IPS DF 4.7 (cell line): ENCODE results near the gene FSTL3.

Experiments used
- DNase-seq: peaks from one replicate; pipeline ENCODE4 v3.0.0-alpha.2; 2013; ENCODE audit warnings: low spot score; ENCODE audit errors: extremely low read depth

Gene FSTL3

DNA sequence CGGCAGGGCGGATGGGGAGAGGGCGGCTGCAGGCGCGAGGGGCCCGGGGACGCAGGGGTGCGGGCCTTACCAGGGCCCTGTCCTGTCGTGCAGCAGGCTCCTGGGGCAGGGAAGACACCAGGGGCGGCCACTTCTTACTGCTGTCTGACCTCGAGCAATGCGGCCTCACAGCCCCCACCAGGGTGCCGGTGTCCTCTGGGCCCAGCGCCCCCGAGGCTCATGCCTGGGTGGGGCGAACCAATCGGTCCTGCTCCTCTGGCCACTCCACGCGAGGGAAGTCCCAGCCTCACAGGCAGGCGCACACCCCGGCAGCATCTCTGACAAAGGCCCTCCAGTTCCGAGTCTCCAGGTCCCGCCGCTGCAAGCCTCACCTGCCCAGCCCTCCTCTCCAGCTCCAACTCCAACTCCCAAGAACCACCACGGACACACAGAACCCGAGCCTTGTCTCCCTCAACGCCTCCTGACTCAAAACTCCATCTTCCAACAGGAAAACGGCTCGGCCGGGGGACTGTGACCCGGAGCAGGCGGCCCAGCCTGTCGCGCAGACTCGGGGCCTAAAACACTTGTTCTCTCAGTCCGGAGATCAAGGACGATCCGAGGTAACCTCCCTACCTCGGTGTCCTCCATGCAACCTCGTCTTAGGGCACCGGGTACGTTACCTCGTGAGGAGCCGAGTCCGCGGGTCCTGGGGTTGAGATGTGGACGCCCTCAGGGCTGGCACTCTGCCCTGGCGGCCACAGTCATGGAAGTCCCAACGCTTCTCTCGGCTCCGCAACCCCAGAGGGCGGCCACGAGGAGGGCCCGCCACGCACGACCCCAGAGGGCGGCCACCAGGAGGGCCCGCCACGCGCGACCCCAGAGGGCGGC is 30.0 kb upstream of the FSTL3 start:
- no peak for DNase-seq

DNA sequence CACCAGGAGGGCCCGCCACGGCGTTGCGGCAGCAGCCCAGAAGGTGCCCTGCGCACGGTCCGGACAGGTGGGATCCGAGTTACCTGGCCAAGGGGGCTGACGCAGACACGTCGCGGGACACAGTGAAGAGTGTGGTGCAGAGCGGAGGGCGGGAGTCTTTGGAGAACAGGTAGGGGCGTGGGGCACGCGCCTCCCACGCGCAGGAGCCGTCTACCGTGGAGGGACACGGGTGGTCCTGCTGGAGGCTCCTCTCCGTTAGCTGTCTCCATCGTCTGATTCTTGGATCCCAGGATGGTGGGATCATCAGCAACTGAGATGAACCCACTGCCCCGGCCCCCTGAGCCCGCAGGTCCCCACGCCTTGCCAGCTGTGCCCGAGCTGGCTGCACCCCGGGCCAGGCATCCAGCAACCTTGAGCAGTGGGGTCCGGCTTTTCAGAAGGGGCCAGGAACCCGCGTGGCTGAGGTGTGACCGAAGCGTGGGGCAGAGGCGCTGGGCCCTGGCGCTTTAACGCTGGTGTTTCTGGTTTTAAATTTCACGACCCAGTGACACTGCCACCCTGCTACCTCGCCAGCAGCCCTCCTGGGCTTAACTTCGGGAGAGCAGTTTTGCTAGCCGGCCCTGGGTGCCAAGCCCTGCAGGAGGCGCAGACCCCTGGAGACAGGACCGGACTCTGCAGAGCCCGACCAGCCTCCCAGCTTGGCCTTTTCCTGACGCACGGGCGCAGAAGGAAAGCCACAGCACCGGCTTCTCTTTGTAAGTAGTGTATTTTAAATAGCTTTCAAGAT is 29.2 kb upstream of the FSTL3 start:
- no peak for DNase-seq

DNA sequence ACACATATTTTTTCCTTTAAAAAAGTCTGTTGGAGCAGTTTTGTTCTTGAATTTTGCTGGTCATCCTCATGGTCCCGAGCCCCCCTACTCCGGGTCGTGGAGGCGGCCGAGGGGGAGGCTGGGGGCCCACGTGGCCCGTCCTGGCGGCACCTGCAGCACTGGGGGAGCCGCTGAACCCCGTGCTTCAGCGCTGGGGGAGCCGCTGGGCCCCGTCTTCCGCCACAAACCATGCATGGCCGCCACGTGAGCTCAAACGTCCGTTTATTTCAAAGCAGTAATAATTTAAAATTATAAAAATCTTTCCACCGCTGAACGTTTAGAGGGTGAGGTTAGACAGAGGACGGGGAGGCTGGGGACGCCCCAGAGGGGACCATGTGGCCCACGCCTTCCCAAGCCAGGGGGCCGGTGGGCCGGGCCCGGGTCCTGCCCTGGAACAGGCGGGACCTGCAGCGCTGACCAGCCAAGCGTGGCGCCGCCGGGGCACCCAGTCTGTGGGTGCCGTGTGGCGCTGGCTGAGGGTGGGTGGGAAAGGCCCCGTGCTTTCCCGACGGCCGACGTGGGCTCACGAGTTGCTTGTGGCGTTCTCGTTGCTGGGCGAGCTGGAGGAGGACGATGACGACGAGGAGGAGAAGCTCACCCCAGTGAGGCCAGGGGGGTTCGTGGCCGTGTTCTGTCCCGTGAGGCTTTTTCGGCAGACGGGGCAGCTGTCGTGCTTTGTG is 28.5 kb upstream of the FSTL3 start:
- no peak for DNase-seq

DNA sequence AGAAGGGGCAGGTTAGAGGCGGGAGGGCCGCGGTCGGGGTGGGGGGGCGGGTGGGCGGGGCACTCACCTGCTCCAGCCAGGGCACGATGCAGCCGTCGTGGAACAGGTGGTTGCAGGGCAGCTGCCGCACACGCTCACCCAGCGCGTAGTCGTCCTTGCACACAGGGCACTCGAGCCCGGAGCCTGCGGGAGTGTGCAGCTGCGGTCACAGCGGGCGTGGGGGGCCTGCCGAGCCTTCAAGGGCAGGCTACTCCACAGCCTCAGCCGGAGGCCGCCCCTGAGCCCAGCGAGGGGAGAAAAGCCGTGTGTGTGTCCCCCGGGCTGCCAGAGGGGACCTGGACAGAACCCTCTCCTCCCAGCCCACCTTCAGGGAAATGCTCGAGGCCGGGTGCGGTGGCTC is 27.9 kb upstream of the FSTL3 start:
- no peak for DNase-seq

DNA sequence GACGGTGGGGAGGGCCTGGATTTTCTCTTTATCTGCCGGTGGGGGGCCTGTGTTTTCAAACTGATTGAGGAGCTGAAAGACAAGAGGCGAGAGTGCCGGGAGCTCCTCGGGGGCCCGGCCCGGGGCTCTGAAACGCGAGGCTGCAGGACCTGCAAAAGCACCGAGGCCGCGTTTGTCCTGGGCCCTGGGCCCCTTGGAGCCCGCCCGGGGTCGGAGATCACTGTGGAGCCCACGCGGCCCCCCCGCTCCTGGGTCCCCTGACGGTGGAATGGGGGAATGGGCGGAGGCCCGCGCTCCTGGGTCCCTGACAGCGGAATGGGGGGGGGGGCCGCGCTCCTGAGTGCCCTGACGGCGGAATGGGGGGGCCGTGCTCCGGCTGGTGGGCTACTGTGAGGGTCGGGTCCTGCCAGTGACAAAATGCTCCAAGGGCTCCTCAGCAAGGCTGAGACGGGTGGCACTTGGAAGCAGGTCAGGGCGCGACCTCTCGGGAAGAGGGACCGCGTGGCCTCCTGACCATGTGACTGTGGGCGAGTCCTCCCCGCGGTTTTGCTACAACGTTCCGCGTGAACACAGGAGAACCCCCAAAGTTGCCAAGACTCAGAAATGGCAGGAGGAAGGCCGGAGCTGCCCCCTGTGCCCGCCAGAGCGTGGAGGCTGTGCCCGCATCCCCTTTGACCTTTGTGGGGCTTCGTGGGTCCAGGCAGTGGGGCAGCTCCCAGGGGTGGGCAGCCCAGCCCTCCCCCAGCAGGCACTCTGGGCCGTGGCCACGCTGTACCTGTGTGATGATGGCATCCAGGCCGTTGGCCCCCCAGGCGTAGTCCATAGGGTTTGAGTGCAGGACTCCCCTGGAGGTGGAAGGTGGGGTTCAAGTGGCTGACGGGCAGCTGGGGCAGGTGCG is 27.0 kb upstream of the FSTL3 start:
- no peak for DNase-seq

DNA sequence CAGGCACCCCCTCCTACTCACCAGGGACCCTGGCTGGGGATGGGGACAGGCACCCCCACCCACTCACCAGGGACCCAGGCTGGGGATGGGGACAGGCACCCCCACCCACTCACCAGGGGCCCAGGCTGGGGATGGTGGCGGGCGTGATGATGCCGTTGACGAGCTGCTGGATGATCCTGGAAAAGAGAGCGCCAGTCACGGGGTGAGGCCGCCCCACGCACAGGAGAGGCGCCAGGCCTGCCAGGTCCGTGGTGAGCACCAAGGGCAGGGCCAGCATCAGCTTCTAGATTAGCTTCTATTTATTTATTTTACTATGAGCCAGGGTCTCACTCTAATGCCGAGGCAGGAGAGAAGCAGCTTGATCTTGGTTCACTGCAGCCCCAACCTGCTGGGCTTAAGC is 26.1 kb upstream of the FSTL3 start:
- DNase-seq: no peak

DNA sequence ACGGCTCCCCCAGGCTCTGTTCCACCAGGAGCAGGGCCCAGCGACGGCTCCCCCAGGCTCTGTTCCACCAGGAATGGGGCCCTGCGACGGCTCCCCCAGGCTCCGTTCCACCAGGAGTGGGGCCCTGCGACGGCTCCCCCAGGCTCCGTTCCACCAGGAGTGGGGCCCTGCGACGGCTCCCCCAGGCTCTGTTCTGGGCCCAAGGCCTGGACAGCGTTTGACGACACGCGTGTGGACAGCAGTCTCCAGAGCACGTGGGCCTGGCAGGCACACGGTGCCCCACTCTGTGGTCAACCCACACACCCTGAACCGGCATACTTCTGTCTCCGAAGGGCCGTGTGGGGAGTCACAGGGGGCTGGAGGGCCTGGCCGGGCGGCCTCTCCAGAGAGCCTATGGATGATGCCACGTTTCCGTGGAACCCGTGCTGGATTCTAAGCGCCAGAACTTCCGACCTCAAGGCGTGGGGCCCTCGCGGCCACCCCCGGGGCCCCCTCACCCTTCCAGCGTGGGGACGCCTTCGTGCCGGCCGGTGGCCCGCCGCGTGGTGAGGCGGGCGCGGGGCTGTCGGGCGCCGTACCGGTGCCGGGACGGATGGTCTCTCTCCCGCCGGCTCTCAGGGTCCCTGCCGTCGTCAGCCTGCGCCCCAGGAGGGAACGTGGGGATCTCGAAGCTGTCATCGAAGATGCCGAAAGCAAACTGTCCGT is 24.9 kb upstream of the FSTL3 start:
- DNase-seq: no peak

DNA sequence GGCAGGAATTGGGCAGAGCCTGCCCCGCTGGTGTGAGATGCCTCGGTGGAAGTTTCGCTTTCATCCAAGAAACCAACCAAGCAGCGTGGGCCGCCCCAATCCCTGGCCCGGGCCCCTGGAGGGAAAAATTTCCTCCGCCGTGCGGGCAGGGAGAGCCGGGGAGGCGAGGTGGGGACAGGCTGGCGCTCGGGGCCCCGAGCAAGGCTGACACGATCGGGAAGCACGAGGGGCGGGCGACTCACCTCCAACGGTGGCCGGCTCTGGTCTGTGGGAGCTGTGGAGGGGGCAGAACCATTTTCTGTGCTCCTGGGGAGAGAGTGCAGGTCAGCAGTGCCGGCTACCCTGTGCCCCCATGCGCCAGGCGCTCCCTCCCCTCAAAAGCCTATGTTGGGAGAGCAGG is 24.2 kb upstream of the FSTL3 start:
- no peak for DNase-seq

DNA sequence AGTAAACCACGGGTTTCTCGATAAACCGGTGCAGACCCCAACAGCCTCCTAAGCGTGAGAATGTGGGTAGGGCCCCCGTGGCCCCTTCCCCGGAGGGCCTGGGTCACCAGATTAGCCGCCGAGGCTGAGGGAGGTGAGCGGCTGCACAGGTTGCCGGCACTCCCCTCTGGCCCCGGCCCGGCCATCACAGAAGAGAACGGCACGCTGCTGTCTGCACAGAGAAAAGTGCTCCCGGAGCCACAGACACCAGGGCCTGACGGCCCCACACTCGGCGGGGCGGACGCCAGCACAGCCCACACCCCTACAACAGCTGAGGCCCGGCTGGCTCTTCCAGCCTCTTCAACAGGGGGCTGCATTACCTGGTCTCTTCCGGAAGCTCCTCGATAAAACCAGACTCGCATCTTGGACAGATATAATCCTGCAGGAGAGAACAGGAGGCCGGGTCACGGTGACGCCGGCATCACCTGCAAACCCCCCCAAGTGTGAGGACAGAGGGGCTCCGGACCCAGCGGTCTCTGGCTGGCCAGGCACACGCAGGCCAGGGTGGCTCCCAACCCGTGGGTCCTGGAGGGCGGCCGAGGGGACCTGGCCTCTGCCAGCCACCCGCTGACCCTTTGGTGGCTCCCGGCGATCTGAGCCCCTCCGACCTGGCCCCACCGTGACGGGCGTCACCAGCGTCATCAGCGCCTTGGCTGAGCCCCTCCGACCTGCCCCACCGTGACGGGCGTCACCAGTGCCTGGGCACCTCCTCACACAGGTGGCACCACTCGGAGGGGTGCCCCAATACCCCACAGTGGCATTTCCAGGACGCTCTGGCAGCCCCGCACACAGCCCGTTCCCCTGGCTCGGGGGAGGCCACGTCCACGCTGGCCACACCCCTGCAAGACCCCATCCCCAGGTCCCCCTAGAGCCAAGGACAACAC is 23.5 kb upstream of the FSTL3 start:
- DNase-seq: no peak

DNA sequence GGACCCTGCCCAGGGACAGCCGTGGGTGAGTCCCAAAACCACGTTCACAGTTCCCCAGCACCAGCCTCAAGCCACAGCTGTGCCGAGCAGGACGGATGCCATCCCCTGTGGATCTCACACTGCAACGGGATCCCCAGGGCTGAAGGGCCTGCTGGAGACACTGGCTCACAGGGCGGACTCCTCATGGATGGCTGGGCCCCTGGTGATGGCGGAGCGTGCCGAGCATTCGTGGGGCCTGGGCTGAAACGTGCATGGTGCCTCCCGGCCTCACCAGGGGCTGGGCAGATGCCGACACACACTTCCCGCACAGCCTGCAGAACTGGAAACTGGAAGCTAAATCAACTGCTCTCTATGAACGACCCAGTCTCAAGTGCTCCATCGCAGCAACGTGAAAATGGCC is 22.8 kb upstream of the FSTL3 start:
- no peak for DNase-seq

DNA sequence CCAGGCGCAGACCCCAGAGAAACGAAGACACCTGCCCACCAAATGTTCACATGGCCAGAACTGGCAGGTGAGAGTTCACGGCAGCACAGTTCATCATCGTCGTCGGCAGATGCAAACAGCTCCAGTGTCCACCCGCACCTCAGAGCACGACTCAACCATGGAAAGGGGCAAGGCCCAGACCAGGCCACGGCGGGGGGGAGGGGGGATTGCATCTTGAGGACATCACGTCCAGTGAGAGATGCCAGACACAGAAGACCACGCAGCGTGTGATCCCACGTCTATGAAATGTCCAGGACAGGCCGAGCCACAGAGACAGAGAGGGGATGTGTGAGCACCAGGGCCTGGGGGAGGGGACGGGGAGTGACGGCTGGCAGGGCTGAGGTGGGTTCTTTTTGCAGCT is 20.5 kb upstream of the FSTL3 start:
- no peak for DNase-seq

DNA sequence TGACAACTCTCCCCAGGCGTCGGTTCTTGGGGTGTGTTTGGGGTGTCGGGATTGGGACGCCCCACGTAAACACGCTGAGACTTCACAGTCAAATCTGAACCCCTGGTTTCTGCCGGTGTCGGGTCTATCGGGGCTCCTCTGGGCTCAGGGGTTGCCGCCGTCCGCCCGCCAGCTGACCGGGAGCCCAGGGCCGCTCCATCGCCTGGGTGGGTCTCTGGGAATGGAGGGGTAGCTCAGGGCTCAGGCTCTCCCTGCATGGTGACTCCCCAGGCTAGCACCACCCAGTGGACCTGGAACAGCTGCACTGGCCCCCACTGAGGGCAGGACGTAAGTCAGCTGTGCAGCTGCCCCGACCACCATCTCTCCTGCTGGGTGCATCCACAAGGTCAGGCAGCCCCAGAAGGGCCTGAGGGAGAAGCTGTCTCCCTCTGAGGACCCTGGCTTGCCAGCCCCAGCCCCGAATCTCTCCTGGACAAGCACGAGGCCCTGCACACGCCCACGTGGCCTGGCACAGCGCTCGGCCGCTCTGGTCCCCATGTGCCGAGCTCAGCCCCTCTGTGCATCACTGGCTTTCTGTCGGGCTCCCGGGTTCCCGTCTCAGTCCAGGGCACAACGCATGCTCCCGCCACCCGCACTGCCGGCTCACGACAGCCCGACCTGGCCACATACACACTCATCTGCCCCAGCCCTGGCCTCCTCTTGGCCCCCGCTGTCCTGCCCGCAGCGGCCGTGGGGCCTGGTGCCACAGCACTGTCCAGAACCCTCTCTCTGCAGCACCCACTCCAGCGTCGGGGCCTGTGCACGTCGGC is 19.2 kb upstream of the FSTL3 start:
- no peak for DNase-seq

DNA sequence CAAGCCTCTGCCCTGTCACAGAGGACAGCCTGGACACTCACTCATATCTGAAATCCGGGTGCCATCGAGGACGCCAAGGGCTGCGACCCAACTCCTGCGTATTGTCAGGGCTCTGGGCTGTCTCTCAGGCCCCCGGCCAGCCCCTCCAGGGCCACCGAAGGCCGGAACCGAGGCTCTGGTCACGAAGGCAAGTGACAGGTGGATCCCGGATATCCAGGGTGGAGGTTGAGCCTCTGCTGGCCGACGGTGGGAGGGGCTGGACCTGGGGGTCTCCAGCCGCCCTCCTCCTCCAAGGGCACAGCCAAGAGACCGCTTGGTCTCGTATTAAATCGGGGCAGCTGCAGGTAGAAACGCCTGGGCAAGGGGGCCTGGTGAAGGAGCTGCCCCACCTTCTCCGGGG is 18.6 kb upstream of the FSTL3 start:
- no peak for DNase-seq

DNA sequence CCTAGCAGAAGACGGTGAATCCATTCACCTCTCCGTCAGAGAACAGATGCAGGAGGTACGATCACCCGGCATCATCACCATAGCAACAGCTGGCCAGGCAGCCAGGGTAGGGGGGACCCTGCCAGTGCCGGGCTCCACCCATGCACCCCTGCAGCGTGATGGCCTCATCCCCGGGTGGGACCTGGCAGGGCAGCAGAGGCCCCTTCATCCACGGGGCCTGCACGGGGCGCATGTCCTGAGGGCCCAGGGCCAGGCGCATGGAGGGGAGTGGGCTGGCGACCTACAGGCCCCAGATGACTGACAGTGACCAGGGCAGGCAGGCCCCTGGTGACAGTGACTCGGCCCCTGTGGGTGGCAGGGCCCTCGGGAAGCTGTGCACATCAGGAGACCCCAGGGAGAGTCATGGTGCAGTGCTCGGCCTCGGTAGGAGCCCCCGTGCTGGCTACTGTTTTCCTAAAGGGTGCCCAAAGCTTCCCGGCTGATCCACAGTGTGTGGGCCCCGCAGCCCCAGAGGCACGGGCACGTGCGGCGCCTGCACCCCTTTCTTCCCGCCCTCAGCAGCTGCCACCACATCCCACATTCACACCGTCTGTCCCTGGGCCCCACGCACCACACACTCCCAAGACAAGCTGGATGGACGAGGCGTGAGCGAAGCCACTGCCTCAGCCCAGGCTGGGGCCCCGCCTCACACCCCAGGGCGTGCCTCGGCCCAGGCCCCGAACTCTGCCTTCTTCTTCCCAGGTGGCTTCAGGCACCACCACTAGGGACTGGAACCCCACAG is 17.9 kb upstream of the FSTL3 start:
- DNase-seq: no peak

DNA sequence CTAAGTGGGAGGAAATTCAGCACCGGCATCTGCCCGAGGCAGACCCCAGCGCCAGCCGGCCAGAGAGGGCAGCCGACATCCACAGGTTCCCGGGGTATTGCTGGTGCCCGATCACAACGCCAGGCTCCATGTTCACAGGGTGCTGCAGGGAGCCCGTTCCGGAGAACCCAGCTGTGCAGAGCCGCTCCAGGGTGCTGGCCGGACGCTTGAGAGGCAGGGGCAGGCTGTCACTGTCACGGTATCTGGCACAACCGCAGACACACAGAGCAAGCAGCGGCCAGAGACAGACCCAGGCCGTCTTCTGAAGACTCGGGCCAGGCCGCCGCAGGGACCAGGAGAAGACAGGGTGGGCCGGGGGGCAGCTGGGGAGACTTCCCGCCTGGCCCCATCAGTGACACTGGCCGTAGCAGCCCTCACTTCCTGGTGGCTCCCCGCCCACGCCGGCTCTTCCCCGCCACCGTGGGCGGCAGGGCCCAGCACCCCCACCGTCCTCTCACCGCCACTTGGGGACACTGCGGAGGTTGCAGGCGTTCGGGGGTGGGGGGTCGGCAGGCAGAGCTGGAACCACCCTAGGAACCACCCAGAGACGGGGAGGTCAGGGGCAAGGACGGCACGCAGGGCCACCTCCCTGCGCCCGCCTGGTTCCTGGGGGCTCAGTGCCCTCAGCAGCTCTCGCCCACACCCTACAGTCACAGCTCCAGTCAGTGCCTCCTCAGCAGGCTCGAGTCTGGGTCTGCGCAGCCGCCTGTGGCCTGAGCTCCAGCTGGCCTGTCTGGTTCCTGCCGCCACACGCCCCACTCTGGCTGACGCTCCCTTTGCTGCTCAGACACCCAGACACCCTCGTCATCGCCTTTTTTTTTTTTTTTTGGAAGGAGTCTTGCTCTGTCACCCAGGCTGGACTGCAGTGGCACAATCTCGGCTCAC is 17.0 kb upstream of the FSTL3 start:
- DNase-seq: no peak

DNA sequence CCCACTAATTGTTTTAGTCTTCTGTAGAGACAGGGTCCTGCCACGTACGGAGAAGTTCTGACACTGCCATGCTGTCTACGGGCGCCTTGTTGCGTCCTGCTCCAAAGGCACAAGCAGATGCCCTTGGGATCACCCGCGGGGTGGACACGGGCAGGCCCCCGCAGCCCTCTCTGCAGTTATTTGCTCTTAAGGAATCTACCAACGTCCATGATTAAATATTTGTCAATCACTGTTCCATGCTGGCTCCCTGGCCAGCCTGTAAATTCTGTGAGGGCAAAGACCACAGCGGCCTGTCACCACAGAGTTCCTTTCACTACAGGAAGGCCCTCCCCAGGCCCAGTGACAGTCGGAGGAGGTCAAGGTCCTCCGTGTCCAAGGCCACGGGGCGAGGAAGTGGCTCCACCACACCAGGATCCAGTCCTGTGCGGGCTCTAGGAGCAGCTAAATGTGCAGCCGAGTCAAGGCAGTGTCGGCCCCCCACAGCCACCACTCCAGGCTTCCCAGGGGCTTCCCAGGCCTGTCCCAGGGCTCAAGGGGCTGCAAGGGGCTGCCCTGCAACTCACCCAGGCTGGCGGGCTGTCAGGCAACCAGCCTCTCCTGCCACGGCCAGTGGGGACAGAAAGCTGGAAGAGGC is 15.3 kb upstream of the FSTL3 start:
- no peak for DNase-seq
